ENCODE measurements around the gene MASP1. TPM values are rescaled to one million over a fixed set of nuclear protein-coding genes. Genes with fewer than 3 reads are reported as not detected.
A peak's percentile ranks its signal among the peaks of the same experiment; 100 is the strongest.

MASP1 gene
- total RNA-seq, 1 experiment from 2014 or later = 1.0 TPM

DNA sequence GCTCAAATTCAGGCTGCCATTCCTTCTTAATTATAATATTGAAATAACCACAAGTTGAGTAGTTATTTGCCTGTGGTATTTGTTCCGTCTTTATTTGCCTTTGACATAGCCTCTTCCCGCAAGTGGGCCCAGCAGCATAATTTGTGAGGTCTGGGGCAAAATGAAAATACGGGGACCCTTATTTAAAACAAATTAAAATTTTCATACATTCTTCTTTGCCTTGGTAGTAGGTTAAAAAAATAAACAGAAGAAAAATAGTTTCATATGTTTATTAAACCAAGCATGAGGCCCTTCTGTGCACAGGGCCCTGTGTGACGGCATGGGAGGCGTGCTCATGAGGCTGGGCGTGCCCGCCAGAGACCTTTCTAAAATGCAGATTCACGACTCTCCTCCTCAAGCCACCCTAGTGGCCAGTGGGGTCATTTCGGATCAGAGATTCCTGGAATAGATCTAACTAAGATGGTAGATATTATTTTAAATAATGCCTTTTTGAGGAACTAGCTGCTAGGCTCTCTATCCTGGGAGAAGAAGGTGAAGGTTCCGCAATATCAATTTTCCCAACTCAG, 35.4 kb downstream of the MASP1 start:
- H3K27ac ChIP-seq (ENCODE audit: insufficient read length, low read depth, low read length) = no peak overlapping the region
- H4K91ac ChIP-seq (ENCODE audit: insufficient read length, low read depth, low read length) = no peak overlapping the region
- H2AK5ac ChIP-seq (ENCODE audit: insufficient read length, low read length) = no peak overlapping the region
- H3K27me3 Mint-ChIP-seq (ENCODE audit: low read depth) = no peaks in the 10 kb centered on the region; the same call in 1 of the 2 replicates
- H2BK15ac ChIP-seq (ENCODE audit: low read depth, low read length) = no peak overlapping the region
- H3K14ac ChIP-seq (ENCODE audit: insufficient read depth, low read length) = no peak overlapping the region
- H3K27ac Mint-ChIP-seq = no peak overlapping the region
- H3K36me3 Mint-ChIP-seq (ENCODE audit: insufficient read depth in 1 of 3, low read depth in 3 of 3) = no peaks in the 10 kb centered on the region
- H3K9ac ChIP-seq (ENCODE audit: extremely low read depth, insufficient read length, low read length) = no peak overlapping the region
- H3K9me3 Mint-ChIP-seq = no peaks in the 10 kb centered on the region
- no peak overlapping the region for H4K5ac ChIP-seq (ENCODE audit: insufficient read length, low read depth, low read length)
- H2BK20ac ChIP-seq (ENCODE audit: low read depth, low read length, poor library complexity, severe bottlenecking) = no peak overlapping the region
- H3T11ph ChIP-seq (ENCODE audit: low read length) = no peak overlapping the region
- H3K4me1 ChIP-seq (ENCODE audit: insufficient read depth, low read length) = peaks cover 3% of the 10 kb centered on the region; the same call in 1 of the 2 replicates
- no peaks in the 10 kb centered on the region for H3K79me1 ChIP-seq (ENCODE audit: insufficient read depth, low read depth, low read length, poor library complexity, severe bottlenecking)
- H3K4me3 Mint-ChIP-seq = no peak overlapping the region
- no peak overlapping the region for H3K4ac ChIP-seq (ENCODE audit: low read depth, low read length)
- H4K8ac ChIP-seq (replicated peaks; ENCODE audit: insufficient read length, low read depth, low read length) = no peak overlapping the region
- H2AFZ ChIP-seq (ENCODE audit: low read length) = no peak overlapping the region
- H3K9me3 ChIP-seq (ENCODE audit: control insufficient read depth, low read depth, low read length) = no peaks in the 10 kb centered on the region
- H3K4me2 ChIP-seq (ENCODE audit: insufficient read depth, insufficient read length, low read length) = no peak overlapping the region
- H3K23me2 ChIP-seq (ENCODE audit: insufficient read length, low read depth, low read length, poor library complexity, severe bottlenecking) = no peaks in the 10 kb centered on the region
- H3K18ac ChIP-seq (ENCODE audit: insufficient read length, low read depth, low read length) = no peak overlapping the region
- H2BK120ac ChIP-seq (ENCODE audit: low read depth, low read length, poor library complexity, severe bottlenecking) = no peak overlapping the region
- TF ChIP-seq, protein P1, sequence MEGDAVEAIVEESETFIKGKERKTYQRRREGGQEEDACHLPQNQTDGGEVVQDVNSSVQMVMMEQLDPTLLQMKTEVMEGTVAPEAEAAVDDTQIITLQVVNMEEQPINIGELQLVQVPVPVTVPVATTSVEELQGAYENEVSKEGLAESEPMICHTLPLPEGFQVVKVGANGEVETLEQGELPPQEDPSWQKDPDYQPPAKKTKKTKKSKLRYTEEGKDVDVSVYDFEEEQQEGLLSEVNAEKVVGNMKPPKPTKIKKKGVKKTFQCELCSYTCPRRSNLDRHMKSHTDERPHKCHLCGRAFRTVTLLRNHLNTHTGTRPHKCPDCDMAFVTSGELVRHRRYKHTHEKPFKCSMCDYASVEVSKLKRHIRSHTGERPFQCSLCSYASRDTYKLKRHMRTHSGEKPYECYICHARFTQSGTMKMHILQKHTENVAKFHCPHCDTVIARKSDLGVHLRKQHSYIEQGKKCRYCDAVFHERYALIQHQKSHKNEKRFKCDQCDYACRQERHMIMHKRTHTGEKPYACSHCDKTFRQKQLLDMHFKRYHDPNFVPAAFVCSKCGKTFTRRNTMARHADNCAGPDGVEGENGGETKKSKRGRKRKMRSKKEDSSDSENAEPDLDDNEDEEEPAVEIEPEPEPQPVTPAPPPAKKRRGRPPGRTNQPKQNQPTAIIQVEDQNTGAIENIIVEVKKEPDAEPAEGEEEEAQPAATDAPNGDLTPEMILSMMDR (conservative IDR thresholded peaks at IDR 0.05) = peak; percentile 50; the same call in 2 of the 3 replicates
- no peak for DNase-seq
- no peak overlapping the region for H2BK5ac ChIP-seq (ENCODE audit: insufficient read length, low read length)
- H4K20me1 ChIP-seq (ENCODE audit: control insufficient read depth, insufficient read depth, insufficient read length) = no peaks in the 10 kb centered on the region
- H2BK12ac ChIP-seq (ENCODE audit: insufficient read length, low read depth, low read length) = no peak overlapping the region
- no peaks in the 10 kb centered on the region for H3K27me3 ChIP-seq (ENCODE audit: insufficient read depth, low read length)
- no CpG with 5 or more reads among the region's 10 CpGs for WGBS (ENCODE audit: extremely low coverage, insufficient read length, low lambda C conversion rate)
- H3K4me1 Mint-ChIP-seq = peaks cover 17 to 31% of the 10 kb centered on the region in 2 experiments
- no peaks in the 10 kb centered on the region for H3K79me2 ChIP-seq (ENCODE audit: insufficient read depth, low read length)
- no peak overlapping the region for H3K23ac ChIP-seq (ENCODE audit: insufficient read length, low read depth, low read length)
- no peak overlapping the region for H3K56ac ChIP-seq (ENCODE audit: insufficient read length, low read depth, low read length)

All from H9 (cell line).